ENCODE measurements around the gene PAIP1.

Gene PAIP1

GRCh38 chr5:43491326-43491725 is 65.6 kb downstream of the PAIP1 start:
- DNase-seq (ENCODE audit: low read depth): no peak
- no peak overlapping the region for H3K4me3 ChIP-seq (ENCODE audit: low read depth, low read length)
- no peak for TF ChIP-seq CTCF (IDR thresholded peaks at IDR 0.05; ENCODE audit: low read depth, low read length, missing control alignments)

- no peak for DNase-seq (ENCODE audit: low read depth)
- no peak overlapping the region for H3K4me3 ChIP-seq (ENCODE audit: low read depth, low read length)
- TF ChIP-seq CTCF (IDR thresholded peaks at IDR 0.05; ENCODE audit: low read depth, low read length, missing control alignments): no peak
Observed at GRCh38 chr5:43486353-43486752, 70.5 kb downstream of the PAIP1 start.

- TF ChIP-seq CTCF (IDR thresholded peaks at IDR 0.05; ENCODE audit: low read depth, low read length, missing control alignments): no peak
- no peak overlapping the region for H3K4me3 ChIP-seq (ENCODE audit: low read depth, low read length)
- no peak for DNase-seq (ENCODE audit: low read depth)
Observed at GRCh38 chr5:43485406-43485805, 71.5 kb downstream of the PAIP1 start.

GRCh38 chr5:43484106-43484849 is 72.6 kb downstream of the PAIP1 start:
- peak; percentile 73 for TF ChIP-seq CTCF (IDR thresholded peaks at IDR 0.05; ENCODE audit: low read depth, low read length, missing control alignments)
- peak overlapping the region; percentile 79 for H3K4me3 ChIP-seq (ENCODE audit: low read depth, low read length)
- peak; percentile 61 for DNase-seq (ENCODE audit: low read depth)

- peak; percentile 77 for DNase-seq (ENCODE audit: low read depth)
- peak within 1 kb of the TSS; percentile 79 for H3K4me3 ChIP-seq (ENCODE audit: low read depth, low read length)
- no peak for TF ChIP-seq CTCF (IDR thresholded peaks at IDR 0.05; ENCODE audit: low read depth, low read length, missing control alignments)
Observed at GRCh38 chr5:43483298-43484105, 73.4 kb downstream of the PAIP1 start, which contains the start of gene TMEM267. Gene TMEM267 (minus strand): TSS chr5:43483865. CDS start chr5:43453969, 29,896 bp downstream.

GRCh38 chr5:43482490-43483297 is 74.2 kb downstream of the PAIP1 start:
- TF ChIP-seq CTCF (IDR thresholded peaks at IDR 0.05; ENCODE audit: low read depth, low read length, missing control alignments): no peak
- DNase-seq (ENCODE audit: low read depth): no peak
- peak overlapping the region; percentile 79 for H3K4me3 ChIP-seq (ENCODE audit: low read depth, low read length)

Measured in GM12864 (cell line).